Measurements from ENCODE around the gene PACRG. TPM values are rescaled to one million over a fixed set of nuclear protein-coding genes. Genes with fewer than 3 reads are reported as not detected.
A peak's percentile ranks its signal among the peaks of the same experiment; 100 is the strongest.

Gene PACRG
- total RNA-seq, 1 donor from 2014 or later: 8.2 TPM

DNA sequence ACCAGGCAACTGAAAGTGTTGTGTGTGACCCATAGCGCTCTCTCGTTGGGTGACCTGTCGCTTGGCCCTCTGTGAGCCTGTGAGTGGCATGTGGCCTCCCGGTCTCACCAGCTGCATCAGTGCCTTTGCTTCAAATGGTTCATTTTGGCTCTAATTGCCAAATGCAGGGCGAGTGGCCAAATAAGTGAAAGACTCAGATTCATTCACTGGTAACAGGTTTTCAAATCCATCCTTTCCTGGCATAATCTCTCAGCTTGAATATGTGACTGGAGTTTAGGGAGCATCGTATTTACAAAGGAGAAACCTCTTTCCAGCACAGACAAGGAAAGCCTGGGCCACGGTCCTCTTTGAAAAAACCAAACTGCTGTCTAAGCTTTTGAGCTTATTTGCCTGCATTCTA lies 365.1 kb downstream of the PACRG start:
- intact Hi-C loops (cut with micrococcal nuclease): no loop called here
- DNase-seq (no peak), ATAC-seq (no peak)

DNA sequence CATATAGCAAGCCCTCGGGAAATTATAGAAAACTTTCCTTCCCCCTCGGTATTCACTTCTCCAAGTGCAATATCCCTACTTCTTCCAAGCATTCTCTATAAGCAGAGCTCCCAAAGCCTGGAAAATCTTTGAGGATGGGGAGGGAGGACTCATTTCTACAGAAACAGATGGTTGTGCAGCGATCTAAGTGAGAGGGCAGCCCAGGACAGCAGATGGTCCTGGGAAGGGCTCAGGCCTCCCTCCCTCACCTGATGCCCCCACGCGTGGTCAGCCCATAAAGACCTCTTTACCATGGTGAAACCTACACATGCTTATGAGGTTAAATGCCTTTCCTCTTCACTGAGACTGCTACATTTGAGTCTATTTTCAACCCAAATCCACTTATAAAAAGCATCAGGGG lies 367.1 kb downstream of the PACRG start:
- no peak for ATAC-seq

DNA sequence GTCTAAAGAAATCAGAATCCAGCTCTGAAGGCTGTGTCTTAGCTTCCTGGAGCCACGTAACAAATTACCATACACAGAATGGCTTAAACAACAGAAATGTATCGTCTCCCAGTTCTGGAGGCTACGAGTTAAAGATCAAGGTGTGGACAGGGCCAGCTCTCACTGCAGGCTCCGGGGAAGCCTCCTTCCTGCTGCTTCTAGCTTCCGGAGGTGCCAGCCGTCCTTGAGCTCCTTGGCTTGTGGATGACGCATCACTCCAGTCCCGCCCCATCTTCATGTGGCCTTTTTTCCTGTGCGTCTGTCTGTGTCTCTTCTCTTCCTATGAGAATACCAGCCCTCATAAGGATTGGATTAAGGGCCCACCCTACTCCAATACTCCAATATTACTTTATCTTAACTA lies 367.6 kb downstream of the PACRG start:
- ATAC-seq (no peak), DNase-seq (no peak)
- intact Hi-C loops (cut with micrococcal nuclease): no loop called here

More for the DNA sequence above, 367.1 kb downstream of the PACRG start:
- intact Hi-C loops (cut with micrococcal nuclease): no loop called here
- no peak for DNase-seq

GRCh38 chr6:163098827-163099479 lies 371.2 kb downstream of the PACRG start:
- intact Hi-C loops (cut with micrococcal nuclease): no loop called here
- no peak for DNase-seq
- ATAC-seq: peak; percentile 52

DNA sequence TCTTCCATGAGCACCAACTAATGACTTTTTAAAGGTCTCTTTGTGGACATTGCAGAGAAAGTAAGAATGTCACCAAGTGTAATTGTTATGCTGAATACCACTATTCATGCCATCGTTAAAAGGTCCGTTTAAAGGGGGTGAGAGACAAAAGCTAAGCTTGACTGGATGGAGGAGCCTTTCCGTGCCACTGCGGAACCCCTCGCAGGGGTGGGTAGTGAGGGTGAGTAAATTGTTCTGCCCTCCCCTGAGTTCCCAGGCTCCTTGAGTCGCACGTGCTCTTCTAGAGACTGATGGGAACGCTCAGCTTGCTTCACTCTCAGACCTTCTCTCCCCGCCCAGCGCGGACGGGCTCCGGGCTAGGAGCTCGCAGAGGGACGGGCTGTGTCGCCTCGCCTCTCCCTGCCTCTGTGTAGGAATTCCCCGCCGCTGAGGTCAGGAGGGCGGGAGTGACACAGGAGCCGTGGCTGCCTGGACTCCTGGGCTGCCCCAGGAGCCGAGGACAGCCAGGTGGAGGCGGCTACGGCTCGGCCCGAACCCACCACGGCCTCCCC lies 371.9 kb downstream of the PACRG start:
- ATAC-seq (no peak), DNase-seq (no peak)
- intact Hi-C loops (cut with micrococcal nuclease): no loop called here

GRCh38 chr6:163100259-163100658 lies 372.5 kb downstream of the PACRG start:
- no peak for ATAC-seq
- intact Hi-C loops (cut with micrococcal nuclease): no loop called here
- DNase-seq: peak; percentile 29

GRCh38 chr6:163113358-163113962 lies 385.7 kb downstream of the PACRG start:
- DNase-seq (no peak), ATAC-seq (no peak)
- intact Hi-C loops (cut with micrococcal nuclease): no loop called here

- ATAC-seq (no peak), DNase-seq (no peak)
- intact Hi-C loops (cut with micrococcal nuclease): no loop called here
These were observed 391.2 kb downstream of the PACRG start for GRCh38 chr6:163118941-163119340.

DNA sequence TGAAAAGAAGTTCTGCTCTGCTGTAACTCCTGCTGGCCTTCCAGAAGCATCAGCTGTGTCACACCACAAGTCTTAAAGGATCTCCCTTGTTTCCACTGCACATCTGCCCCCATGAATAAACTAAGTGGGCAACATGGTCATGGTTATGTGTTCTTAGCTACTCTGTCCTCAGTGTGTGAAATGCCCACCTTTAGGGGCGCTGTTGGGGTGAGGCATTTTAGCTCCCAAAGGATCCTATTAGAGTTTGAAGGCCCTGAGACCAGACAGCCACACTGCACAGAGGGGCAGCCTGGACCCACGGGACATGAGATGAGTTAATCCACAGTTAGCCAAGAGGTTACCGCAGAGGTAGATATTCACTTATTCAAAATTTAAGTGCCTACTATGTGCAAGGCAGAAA lies 392.4 kb downstream of the PACRG start:
- DNase-seq (no peak), ATAC-seq (no peak)
- intact Hi-C loops (cut with micrococcal nuclease): no loop called here

- intact Hi-C loops (cut with micrococcal nuclease): no loop called here
- no peak for ATAC-seq
- no peak for DNase-seq
These were observed 393.5 kb downstream of the PACRG start for GRCh38 chr6:163121270-163121669.

DNA sequence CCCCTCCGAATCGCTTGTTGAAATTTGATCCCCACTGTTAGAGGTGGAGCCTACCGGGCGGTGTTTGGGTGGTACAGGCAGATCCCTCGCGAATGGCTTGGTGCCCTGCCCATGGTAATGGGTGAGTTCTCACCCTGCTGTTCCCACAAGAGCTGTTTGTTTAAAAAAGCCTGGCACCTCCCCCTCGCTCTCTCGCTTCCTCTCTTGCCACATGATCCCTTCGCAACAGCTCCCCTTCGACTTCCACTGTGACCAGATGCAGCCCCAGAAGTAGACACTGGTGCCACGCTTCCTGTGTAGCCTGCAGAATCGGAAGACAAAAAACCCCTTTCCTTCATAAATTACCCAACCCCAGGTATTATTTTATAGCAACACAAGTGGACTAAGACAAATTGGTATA lies 394.6 kb downstream of the PACRG start:
- ATAC-seq (no peak), DNase-seq (no peak)
- intact Hi-C loops (cut with micrococcal nuclease): no loop called here

DNA sequence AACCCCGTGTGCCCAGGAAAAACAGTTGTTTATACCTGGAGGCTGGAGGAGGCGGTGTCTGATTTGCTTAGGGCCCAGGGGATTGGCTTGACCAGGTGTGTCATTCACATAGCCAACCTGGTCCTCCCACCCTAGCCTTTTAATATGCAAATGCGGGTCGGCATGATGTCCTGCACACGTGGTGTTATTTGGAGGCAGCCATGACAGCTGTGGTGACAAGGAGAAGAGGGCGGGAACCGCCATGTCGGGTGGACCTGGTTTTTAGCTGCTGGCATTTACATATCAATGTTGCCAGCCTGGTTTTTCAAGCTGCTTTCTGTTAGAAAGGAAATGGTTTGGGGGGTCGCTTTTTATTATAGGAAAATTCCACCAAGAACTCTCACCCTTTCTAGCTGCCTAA lies 395.3 kb downstream of the PACRG start:
- DNase-seq: no peak
- intact Hi-C loops (cut with micrococcal nuclease): no loop called here
- no peak for ATAC-seq

- DNase-seq (no peak), ATAC-seq (peak; percentile 27)
- intact Hi-C loops (cut with micrococcal nuclease): no loop called here
These were observed 399.0 kb downstream of the PACRG start for GRCh38 chr6:163126741-163127140.

- ATAC-seq: peak; percentile 75
- no peak for DNase-seq
- intact Hi-C loops (cut with micrococcal nuclease): no loop called here
These were observed 399.8 kb downstream of the PACRG start for GRCh38 chr6:163127587-163127986.

GRCh38 chr6:163128324-163128723 lies 400.6 kb downstream of the PACRG start:
- ATAC-seq (no peak), DNase-seq (no peak)
- intact Hi-C loops (cut with micrococcal nuclease): no loop called here

GRCh38 chr6:163132050-163132750 lies 404.4 kb downstream of the PACRG start:
- DNase-seq (no peak), ATAC-seq (no peak)

GRCh38 chr6:163133017-163133416 lies 405.2 kb downstream of the PACRG start:
- ATAC-seq (no peak), DNase-seq (no peak)
- intact Hi-C loops (cut with micrococcal nuclease): no loop called here

More at GRCh38 chr6:163132050-163132750, 404.4 kb downstream of the PACRG start:
- intact Hi-C loops (cut with micrococcal nuclease): no loop called here

- DNase-seq: no peak
- intact Hi-C loops (cut with micrococcal nuclease): no loop called here
- no peak for ATAC-seq
These were observed 405.9 kb downstream of the PACRG start for GRCh38 chr6:163133691-163134090.

DNA sequence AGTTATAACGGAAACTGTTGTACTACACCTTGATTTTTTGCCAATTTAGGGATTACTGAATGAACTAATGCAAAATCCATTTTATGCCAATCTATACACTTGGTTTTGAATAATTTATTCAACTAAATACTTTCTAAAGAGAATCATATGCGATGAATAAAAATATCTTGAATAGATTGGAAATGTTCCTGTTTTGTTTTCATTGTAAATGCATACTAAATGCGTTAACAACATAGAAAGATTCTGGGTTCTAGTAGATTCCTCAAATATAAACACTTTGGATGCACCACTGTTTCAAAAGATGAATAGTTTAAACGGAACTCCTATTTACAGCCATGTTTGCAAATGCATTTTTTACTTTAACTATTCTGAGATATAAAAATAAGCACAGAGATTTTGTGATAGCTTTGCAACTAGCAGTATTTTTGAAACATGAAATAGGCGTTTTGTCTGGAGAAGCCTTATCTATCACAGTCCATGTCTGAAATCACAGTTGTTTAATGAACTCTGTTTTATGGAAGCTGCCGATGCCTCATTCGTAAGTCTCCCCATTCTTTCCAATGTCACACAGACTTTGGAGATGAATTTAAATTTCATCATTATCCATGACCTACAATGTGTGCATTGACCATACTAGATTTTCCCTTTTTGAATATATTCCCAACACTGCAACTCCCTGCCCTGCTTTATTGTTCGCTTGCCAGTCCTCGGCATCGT lies 409.1 kb downstream of the PACRG start:
- no peak for DNase-seq
- intact Hi-C loops (cut with micrococcal nuclease): no loop called here
- ATAC-seq: no peak

DNA sequence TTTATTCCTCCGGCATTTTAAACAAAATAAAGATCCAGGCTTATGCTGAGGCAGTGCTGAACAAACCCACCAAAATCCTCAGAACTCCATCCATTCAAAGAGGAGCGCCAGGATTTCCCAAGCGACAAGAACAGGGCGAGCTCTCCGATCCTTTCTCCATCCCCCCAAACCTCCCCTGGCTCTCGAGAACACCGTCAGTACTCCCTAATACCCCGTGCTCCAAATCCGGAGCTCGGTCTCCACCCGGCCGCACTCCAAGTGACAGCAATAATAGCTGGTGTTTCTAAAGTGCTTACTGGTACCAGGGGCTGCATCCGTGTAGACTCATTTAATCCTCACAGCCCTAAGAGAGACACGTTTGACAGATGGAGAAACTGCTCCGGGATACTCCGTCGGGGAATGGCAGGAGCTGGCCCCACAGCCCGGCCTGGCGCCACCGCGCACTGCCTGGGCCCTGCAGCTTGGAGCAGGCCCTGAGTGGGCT lies 409.7 kb downstream of the PACRG start:
- intact Hi-C loops (cut with micrococcal nuclease): no loop called here
- no peak for ATAC-seq
- no peak for DNase-seq
